HG03432 (cell line): ENCODE results near the gene OR2T33.
"Not testable (repeated sequence)": the region's sequence is repeated elsewhere in the genome, so short reads cannot be mapped to it uniquely, and the experiment has no call there.

Experiments
- ATAC-seq: cut with Tn5 transposase; IDR thresholded peaks from one replicate; pipeline ENCODE4 v1.9.1; 2021; ENCODE audit warnings: mild to moderate bottlenecking, moderate library complexity; ENCODE audit not compliant: unreplicated experiment

The OR2T33 gene, protein sequence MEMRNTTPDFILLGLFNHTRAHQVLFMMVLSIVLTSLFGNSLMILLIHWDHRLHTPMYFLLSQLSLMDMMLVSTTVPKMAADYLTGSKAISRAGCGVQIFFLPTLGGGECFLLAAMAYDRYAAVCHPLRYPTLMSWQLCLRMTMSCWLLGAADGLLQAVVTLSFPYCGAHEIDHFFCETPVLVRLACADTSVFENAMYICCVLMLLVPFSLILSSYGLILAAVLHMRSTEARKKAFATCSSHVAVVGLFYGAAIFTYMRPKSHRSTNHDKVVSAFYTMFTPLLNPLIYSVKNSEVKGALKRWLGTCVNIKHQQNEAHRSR

DNA sequence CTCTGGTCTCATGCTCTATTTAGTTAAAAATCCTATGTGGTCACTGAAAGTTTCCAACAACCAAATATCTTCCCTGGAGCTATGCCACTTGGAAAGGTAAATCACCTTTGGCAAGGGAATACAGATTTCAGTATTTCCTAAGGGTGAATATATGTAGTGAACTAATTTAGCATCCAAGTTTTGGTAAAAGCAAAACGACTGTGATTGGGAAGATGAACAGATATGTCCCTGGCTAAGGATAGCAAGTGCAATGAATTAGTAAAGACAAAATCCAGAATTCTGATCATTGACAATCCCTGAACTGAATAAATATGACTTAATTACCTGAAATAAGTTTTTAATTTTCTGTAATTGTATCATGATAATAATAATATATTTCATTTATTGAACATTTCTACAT, at the start of gene OR2T33:
OR2T33 (minus strand) TSS at position 101 of the 400 bp plus-strand sequence. CDS start 4,162 bp downstream, outside the sequence.
- ATAC-seq = no peak

DNA sequence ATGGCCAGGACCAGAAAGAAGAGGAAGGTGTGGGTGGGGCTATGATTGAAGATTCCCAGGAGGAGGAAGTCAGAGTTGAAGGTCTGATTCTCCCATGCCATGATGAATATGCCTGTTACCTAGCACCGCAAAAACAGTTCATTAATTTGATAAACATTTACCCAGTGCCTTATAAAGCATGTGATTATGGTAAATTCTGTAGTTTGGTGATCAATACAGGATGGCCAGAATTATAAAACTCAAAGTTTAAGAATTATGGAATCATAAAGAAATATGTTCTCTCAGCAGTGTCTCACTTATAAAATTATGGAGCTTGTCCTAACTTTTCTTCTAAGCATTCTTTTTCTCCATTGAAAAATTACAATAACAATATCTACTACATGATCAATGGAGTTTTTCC, 46.7 kb upstream of the OR2T33 start, which contains the start of gene OR2M7:
OR2M7 (minus strand) TSS at position 101 of the 400 bp plus-strand sequence; CDS start at position 101, 0 bp downstream.
- ATAC-seq = no peak

DNA sequence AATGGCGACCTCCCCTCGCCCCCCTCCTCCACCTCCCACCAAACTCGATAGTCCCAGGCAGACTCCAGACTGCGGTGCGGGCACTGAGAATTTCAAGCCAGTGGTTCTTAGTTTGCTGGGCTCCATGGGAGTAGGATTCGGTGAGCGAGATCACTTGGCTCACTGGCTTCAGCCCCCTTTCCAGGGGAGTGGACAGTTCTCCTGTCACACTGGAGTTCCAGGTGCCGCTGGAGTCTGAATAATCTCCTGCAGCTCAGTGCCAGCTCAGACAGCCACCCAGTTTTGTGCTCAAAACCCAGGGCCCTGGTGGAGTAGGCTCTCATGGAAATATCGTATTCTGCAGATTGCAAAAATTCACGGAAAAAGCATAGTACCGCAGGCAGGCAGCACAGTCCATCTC, 39.0 kb upstream of the OR2T33 start:
- ATAC-seq = no peak

DNA sequence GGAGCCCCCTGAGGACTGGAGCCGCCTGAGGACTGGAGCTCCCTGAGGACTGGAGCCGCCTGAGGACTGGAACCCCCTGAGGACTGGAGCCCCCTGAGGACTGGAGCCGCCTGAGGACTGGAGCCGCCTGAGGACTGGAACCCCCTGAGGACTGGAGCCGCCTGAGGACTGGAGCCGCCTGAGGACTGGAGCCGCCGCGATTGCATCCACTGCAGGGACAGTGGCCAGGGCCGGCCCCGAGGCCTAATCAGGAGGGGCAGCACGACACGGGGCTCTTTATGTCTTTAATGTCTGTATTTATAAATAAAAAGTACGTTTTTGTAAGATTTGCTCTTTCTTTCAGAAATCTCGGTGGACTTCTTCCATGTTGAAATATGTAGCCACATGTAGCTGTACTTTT, 29.0 kb upstream of the OR2T33 start:
- ATAC-seq = not testable (repeated sequence)

DNA sequence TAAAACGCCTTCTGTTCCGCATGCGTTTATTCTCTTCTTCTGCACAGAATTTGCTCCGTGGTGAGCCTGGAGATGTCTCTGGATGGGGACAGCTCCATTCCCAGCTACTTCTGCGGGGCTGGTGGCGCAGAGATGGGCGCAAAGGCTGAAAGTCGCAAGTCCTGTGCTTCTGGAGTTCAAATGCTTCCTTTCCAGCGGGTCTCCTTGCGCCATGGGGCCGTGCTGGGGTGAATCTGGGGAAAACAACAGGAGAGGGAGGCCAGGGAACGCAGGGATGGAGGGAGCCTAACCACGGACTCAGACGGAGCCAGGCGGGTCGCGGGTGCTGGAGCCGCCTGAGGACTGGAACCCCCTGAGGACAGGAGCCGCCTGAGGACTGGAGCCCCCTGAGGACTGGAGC, 28.3 kb upstream of the OR2T33 start:
- no peak for ATAC-seq

DNA sequence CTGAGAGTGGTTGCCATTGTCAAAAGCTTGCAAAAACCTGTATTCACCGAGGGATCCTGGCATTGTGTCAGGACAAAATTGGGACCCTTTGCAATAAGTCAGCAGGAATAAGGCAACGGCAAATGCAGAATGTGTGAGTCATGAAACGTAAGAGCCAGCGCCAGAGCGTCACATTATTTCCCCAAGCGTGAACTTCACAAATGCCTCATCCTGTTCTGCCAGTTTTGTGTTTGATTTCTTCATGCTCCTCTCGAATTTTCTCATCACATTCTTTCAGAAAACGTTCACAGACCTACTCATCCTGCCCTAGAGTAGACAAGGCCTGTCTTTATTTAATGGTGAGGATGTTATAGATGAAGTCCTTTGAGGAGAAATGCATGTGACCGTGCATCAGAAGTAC, 27.9 kb upstream of the OR2T33 start:
- ATAC-seq = not testable (repeated sequence)

DNA sequence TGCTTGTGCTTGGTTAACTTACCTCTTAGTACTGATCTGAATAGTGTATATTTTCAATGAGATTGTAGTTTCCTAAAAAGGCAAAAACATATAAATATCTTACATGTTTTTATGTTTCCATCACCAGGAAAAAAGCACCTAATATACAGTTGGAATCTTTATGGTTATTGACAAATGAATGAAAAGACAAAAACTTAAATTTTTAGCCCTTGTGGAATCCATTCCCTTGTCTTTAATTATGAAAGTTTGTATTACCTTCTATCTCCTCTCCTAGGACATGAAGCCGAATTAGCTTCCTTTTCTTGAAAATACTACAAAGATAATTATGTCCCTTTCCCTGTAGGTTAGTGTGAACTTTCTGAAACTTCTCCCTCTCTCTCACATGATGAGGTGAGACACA, 25.5 kb upstream of the OR2T33 start, which contains the start of gene OR2T12:
OR2T12 (minus strand) TSS at position 101 of the 400 bp plus-strand sequence. CDS start 7,846 bp downstream, outside the sequence.
- ATAC-seq = no peak

DNA sequence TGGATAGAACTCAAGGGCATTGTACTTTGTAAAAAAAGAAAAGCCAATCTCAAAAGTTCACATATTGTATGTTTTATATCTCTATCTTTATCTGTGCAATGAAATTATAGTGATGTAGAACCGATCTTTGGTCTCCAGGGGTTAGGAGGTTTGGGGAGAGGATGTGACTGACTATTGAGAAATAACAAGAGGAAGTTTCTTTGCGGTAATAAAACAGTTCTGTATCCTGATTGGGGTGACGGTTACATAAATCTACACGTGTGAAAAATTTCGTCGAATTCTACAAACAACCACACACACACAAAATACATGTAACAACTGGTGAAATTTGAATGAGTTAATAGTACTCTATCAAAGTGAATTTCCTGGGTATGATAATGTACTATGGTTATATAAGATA, 10.6 kb upstream of the OR2T33 start:
- ATAC-seq = no peak

DNA sequence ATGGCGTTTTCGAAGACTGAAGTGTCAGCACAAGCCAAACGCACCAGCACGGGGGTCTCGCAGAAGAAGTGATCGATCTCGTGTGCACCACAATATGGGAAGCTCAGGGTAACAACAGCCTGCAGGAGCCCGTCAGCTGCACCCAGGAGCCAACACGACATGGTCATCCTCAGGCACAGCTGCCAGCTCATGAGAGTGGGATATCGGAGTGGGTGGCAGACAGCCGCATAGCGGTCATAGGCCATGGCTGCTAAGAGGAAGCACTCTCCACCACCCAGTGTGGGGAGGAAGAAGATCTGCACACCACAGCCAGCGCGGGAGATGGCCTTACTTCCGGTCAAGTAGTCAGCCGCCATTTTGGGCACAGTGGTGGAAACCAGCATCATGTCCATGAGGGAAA, 4.6 kb downstream of the OR2T33 start:
- not testable (repeated sequence) for ATAC-seq

DNA sequence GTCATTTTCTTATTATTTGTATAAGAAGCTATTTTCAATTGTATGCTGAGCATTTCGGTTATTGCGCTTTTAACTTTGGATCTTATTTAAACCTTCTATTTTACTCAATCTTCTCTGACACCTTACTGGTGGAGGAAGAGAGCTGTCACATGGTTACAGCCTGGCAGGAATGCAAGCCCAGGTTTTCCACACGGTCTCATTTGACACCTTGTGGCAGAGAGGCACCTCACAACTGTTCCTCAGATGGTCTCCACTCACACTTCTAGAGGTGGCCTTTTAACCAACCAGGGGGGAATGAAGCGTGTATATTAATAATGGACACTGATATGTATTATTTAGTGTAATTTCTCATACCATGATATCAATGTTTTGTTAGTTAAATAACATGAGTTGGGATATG, 9.6 kb downstream of the OR2T33 start:
- ATAC-seq = no peak

DNA sequence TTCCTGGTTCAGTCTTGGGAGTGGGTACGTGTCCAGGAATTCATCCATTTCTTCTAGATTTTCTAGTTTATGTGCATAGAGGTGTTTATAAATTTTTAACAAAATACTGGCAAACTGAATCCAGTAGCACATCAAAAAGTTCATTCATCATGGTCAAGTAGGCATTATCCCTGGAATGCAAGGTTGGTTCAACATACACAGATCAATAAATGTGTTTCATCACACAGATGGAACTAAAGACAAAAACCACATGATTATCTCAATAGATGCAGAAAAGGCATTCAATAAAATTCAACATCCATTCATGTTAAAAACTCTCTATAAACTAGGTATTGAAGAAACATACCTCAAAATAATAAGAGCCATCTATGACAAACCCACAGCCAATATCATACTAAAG, 18.5 kb downstream of the OR2T33 start:
- not testable (repeated sequence) for ATAC-seq

DNA sequence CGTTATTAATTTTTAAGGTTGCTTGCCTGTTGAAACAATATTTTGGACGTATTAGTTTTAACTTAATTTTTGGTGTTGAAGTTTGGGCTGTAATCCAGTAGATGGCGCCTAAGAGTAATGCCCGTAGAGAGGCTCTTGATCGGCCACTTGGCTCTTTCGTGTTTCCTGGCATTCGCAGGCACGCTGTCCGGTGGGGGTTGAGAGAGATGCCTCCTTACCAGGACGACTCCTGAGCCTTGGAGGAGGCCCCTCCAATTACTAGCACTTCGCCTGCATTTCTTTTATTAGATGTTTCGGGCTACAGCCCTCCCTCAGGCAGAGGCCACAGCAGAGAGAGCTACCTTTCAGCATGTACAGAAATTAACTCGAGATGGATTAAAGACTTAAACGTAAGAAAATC, 34.6 kb downstream of the OR2T33 start:
- peak; percentile 90 for ATAC-seq

DNA sequence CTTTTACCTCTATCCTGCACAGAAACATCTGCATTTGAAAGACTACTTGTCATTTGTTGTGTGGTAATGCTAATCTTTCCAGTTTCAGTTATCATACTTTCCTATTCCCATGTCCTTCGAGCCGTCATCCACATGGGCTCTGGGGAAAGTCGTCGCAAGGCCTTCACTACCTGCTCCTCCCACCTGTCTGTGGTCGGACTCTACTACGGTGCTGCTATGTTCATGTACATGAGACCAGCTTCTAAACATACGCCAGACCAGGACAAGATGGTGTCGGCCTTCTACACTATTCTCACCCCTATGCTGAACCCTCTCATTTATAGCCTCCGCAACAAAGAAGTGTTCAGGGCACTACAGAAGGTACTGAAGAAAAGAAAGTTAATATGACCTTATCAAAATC, 38.3 kb downstream of the OR2T33 start:
- no peak for ATAC-seq

DNA sequence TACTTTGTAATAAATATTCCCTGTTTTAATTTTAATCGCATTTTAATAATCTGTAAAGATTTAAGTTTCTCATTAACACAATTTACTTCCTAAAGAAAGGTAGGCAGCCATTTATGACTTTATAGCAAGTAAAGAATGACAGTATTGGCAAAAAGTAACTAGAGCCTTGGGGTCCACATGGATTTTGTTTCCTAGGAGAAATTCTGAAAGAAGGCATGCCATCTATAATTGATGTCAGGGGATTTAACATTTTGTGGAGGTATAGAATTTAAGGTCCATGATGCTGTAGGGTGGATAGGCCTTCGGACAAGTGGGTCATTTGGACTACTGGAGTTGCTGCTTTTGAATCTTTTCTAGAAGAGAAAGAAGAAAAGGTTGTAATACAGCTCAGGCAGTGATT, 46.7 kb downstream of the OR2T33 start, which contains the start of gene OR2M4:
OR2M4 (plus strand) TSS at position 301 of the 400 bp plus-strand sequence. CDS start 7,512 bp downstream, outside the sequence.
- ATAC-seq = no peak

DNA sequence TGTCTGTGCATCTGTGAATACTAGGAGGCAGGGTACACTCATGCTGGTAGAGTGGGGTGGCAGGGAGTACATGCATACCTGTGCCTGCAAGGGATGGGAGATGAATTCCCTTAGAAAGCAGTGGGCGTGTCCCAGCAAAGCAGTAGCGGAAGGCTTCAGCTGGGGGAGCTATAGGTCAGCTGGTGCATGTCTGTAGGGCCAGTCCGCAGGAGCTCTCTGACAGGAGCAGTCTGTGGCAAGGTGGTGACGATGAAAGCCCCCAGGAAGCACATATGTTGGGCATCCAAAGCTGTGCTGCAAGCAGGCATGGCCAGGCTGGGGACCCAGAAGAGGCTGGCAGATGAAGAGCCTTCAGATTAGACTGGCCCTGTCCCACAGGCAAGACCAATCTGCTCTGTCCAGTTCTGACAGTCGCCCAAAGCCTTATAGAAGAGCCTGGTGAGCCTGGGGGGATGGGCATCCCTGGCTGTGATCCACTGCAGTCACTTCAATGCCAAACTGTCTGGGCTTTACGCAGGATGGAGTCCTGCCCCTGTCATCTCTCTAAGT, 48.3 kb downstream of the OR2T33 start:
- ATAC-seq = no peak

DNA sequence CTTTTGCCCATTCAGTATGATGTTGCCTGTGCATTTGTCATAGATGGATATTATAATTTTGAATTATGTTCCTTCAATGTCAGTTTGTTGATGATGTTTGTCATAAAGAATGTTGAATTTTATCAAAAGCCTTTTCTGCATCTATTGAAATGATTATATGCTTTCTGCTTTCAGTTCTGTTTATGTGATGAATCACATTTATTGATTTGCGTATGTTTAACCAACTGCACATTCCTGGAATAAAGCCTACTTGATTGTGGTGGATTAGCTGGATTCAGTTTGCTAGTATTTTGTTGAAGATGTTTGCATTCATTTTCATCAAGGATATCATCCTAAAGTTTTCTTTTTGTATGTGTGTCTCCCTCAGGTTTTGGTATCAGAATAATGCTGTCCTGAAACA, 52.2 kb downstream of the OR2T33 start:
- ATAC-seq = no peak
